Fibroblast of skin of scalp (primary cell): ENCODE measurements around the gene DNAJC12.
"Not testable (repeated sequence)": the region's sequence is repeated elsewhere in the genome, so short reads cannot be mapped to it uniquely, and the experiment has no call there.

Source experiments
- DNase-seq: peaks from one replicate; pipeline ENCODE4 v3.0.0-alpha.2; 2013

DNAJC12 gene

GRCh38 chr10:67790534-67791408 lies 47.2 kb downstream of the DNAJC12 start:
- peak; percentile 80 for DNase-seq

- DNase-seq, result peak; percentile 17
These were observed 48.2 kb downstream of the DNAJC12 start for GRCh38 chr10:67789769-67790168.

DNA sequence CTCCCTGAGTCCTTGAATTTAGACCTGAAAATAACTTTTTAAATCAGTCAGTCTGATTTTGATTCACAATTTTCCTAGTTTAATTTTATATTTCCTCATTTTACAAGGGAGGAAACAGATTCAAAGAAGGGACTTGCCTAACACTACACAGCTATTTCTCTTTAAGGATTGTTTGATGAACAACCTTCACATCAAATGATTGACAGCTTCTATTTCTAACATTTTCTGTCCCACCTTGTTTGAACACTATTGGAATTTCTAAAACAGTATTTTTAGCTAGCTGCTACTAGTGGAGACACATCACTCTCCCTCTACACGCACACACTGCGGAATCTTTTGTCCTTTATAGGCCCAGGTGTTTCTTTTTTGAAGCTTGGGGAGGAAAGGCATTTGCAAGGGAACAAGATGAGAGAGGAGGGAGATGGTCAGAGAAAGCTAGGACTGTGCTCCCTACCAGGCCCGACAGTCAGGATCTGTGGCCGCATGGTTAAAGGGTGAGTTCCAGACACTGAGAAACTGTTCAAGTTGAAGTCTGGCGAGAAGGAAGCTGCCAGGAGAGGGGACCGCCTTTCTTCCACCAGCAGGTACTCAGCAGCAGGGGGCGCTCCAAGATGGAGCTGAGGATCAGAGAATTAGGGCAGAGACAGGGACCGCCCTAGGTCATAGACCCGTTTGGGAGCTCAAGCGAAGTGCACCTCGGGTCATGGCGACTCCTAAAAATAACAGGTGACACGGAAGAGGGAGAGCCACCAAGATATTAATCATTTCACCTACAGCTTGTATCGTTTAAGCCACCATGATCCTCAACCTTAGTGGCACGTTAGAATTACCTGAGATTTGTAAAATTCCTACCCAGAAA lies 49.7 kb downstream of the DNAJC12 start:
- no peak for DNase-seq

DNA sequence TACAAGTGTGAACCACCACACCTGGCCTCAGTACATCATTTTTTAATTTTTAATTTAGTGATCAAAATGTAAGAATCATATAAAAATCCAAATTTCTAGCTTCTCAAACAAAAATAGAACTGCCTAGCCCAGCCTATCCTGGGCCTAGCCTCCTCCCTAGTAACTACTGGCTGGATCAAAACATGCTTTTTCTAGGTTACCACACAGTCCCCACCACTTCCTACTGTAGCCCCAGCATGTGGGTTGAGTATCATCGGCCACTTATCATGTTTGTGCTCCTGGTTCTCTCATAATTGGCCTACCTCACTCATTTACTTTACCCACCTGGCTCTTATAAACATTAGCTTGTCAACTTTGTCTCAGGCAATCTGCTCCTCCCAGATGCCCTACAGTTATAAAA lies 52.9 kb downstream of the DNAJC12 start:
- no peak for DNase-seq

DNA sequence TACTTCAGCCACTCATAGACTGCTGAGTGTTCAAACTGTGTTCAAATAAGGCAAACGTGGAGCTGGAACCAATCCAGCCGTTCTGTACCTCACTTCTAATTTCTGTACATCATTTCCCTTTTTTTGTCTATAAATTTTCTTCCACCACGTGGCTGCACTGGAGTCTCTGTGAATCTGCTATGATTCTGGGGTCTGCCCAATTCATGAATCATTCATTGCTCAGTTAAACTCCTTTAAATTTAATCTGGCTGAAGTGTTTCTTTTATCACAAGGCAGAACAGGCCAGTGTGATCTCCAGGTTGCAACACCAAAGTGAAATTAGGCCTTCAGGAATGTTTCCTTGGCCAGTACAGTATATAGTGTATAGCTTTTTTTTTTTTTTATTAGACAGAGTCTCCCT lies 53.5 kb downstream of the DNAJC12 start:
- no peak for DNase-seq

- DNase-seq, result no peak
These were observed 54.2 kb downstream of the DNAJC12 start for GRCh38 chr10:67783606-67784294.

GRCh38 chr10:67782530-67782929 lies 55.5 kb downstream of the DNAJC12 start:
- no peak for DNase-seq

DNA sequence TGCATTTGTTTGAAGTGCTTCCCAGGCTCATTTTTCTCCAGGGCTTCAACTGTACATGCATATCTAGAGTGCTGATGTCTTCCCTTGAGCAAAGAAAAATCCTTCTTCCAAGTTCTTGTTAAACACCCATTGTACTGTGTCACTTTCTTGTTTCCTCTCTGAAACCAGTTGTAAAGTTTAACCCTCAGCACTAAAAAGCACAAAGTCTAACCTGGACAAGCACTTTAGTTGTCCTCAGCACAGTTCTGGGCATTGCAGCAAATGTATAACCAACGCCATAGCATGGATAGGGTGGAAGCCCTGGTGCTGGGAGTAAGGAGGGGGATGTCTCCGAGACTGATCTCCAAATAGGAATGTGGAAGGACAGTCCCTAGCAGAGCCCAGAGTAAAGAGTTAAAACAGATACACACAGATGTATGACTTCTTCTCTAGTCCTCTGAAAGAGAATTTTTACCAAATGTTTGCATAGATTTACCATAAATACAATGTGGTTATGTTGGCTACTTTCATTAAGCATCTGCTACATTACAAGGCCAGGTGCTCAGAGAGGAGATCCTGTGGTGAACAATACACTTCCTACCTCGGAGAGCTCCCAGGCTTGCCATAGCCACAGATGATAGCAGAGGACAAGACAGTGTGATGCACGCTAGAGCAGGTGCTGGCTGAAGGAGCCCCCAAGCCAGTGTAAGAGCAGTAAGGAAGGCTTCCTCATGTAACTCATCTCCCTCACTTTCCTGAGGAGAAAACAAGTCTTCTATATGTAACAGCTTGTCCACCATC lies 57.0 kb downstream of the DNAJC12 start:
- no peak for DNase-seq

GRCh38 chr10:67780204-67780621 lies 57.8 kb downstream of the DNAJC12 start:
- not testable (repeated sequence) for DNase-seq

GRCh38 chr10:67779465-67780203 lies 58.4 kb downstream of the DNAJC12 start:
- DNase-seq, result peak; percentile 80

DNA sequence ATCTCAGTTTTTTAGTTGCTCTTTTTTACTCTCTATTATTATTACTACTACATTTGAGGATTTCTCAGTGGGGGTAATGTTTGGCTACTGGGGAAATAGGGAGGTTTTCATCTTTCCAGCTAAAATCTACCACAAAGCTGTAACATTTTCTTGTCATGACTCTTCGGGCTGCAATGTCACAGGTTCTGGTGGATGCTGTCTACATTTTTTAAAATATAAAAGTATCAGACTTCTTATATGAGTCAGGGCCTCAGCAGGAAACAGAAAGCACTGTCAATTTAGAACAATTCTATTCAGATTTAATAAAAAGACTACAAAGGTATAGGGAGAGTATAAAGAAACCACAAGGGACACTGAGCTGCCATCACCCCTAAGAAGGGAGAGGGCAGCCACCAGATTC lies 61.6 kb downstream of the DNAJC12 start:
- peak; percentile 29 for DNase-seq

DNA sequence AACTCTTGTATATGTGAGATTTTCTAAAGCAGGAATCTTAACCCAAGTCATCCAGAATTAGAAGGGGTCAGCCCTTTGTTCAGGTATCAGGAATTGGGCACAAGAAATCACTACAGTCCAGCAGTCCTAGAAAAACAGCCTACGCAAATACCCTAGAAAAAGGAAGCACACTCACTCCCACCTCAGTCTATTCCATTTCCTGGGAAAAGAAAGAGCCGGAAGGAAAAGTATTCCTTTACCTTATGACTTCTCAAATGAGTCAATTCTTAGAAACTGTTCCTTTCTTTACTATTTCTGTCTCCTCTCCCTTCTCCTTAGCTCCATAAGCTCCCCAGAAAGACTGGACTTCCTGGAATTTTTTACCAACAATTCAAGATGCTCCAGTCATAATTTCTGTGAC lies 62.7 kb downstream of the DNAJC12 start:
- DNase-seq, result peak; percentile 18

DNA sequence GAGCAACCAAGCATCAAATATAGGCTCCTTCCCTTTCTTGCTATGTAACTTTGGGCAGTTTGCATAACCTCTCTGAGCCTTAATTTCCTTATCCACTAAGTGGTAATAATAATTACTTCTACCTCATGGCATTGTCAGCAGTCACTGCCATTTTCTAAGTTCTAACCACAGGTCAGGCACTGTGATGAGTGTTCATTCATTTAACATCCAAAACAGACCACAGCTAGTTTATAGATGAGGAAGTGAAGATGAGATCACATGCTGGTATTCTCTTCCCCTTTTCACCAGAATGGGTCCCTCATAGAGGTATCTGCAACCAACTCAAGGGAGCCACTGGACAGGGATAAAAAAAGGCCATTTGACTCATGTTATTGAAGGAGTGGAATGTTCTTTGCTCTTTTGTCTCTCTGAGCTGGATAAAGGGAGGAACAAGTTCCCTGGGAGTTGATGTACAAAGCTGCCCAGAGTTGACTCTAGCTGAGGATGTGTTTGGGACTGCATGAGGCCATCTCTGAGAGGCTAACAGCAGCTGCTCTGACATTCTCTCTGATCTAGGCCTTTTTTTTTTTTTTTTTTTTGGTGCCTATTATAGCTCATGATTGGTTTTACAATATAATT lies 65.0 kb downstream of the DNAJC12 start:
- DNase-seq, result peak; percentile 23

- no peak for DNase-seq
These were observed 65.8 kb downstream of the DNAJC12 start for GRCh38 chr10:67772151-67772550.

DNA sequence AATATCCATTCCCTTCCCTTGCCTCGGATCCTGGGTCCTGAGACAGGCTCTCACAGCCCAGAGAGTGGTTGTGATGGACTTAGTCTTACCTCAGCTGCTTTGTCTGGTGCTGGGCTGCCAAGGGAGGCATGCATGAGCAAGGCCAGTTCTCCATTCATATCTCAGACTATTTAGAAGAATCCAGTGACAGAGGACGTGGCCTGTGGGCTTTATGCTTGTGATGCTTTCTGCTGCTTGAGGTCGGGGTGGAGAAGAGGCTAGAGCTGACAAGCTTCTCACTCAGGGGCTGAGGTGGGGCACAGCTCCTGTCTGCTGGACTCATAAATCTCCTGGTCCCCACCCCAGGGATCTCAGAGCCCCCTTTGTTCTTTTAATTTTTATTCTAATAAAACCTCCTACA lies 66.8 kb downstream of the DNAJC12 start:
- no peak for DNase-seq

GRCh38 chr10:67770537-67770936 lies 67.5 kb downstream of the DNAJC12 start:
- DNase-seq, result no peak

DNA sequence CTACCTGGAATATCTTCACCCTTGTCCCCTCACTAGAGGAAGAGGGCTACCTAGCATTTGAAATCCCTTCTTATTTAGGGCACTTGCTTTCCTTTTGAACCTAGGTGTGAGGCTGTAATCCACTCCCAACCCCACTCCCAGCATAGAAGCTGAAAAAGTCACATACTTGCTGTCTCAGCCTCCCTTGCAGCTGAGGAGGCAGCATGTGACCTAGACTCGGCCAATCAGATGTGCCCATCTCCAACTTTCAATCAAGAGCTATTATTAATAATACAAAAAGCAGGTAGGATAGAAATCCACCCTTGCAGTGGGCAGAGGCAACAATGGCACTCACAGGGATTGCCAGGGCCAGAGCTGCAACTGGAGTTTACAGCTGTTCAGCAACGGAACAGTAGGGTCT lies 70.7 kb downstream of the DNAJC12 start:
- DNase-seq, result no peak

DNA sequence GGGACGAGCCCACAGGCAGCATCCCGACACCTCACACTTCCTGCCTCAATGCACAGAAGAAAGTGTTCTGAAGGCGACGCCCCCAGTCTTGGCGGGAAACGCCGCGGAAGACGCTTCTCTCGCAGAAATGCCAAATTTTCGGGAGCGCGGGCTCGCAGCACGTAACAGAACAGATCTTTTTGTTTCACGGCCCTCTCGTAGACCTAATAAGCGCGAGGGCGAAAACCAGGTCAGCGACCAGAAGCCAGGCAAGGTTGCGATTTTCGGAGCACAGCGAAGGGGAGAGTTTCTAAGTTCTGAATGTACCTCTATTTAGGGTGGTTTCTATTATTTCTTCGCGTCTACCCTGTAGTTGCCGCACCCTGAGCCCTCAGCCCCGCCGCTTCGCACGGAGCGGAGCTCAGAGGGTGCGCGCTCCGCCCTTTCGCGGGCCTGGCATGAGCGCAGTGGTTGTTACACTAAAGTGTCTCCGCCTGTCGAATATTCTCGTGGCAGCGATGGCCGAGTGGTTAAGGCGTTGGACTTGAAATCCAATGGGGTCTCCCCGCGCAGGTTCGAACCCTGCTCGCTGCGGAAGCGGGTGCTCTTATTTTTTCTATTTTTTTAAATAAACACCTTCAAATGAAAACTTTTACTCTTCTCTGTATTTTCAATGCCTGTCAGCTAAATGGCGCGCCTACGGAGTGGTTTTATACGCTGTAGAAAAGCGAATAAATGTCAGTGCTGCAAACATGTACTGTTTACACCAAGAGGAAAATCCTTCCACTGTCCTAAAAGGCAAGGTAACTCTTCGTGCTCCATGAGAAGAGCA lies 73.8 kb downstream of the DNAJC12 start:
- DNase-seq, result peak; percentile 92

DNA sequence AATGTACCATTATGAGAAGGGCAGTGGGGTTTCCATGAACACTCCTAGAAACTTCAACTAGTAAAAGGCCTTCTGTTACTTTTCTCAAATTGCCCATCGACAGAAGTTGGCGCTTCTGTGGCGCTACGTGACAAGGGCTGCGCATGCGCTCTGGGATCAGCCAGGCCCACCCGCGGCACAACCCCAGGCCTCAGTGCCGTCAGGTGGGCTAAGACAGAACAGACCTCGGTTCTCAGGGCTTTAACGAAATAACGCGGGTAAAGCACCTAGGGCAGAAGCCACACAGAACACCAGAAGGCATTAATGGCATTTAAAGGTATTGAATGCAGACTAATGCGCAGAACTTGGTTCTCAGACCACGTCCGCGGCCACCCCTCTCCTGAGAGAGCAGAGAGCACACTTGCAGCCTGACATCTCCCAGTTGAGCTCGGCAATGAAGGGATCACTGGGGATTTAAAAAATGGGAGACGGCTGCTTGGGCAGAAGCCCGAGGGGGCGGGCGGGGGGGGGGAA lies 74.4 kb downstream of the DNAJC12 start:
- DNase-seq, result peak; percentile 75

DNA sequence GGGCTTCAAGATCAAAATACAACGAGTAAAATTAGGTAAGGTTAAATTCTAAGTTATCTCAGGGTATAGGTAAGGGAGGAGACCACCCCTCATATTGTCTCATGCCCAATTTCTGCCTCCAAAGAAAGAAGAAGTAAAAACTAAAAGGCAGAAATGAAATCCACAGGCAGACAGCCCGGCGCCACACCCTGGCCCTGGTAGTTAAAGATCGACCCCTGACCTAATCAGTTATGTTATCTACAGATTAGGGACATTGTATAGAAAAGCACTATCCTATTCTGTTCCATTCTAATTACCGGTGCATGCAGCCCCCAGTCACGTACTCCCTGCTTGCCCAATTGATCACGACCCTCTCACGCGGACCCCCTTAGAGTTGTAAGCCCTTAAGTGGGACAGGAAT lies 75.4 kb downstream of the DNAJC12 start:
- DNase-seq, result not testable (repeated sequence)
